PFSK-1 (cell line): Measurements from ENCODE around the gene PID1.

ENCODE experiments used
- FOXP2 ChIP-seq: optimal IDR thresholded peaks from 2 replicates; pipeline ENCODE3; 2011; ENCODE audit warnings: borderline replicate concordance, control low read depth, inconsistent platforms; ENCODE audit not compliant: insufficient read depth; ENCODE audit errors: extremely low read length, extremely low read depth
- POLR2AphosphoS5 ChIP-seq: IDR thresholded peaks from 2 replicates; pipeline ENCODE4 v1.6.1; 2012; ENCODE audit warnings: low read depth, mild to moderate bottlenecking, control low read depth, low read length, moderate library complexity
- SIN3A ChIP-seq: IDR thresholded peaks from 2 replicates; pipeline ENCODE4 v1.6.1; 2012; ENCODE audit warnings: mild to moderate bottlenecking, low read length, moderate library complexity, borderline replicate concordance; ENCODE audit not compliant: insufficient read depth
- TAF1 ChIP-seq: IDR thresholded peaks from 2 replicates; pipeline ENCODE4 v1.6.1; 2012; ENCODE audit warnings: low read length, control low read depth, borderline replicate concordance; ENCODE audit not compliant: insufficient read depth
- TF ChIP-seq, protein P1 (sequence below), 2 experiments: IDR thresholded peaks; 2 replicates each; pipeline versions ENCODE4 v1.6.1 to v1.8.0; 2011 to 2012; ENCODE audit warnings: low read depth in 2 of 2, low read length in 2 of 2, control low read depth in 1 of 2, inconsistent platforms in 1 of 2, mild to moderate bottlenecking in 1 of 2, moderate library complexity in 1 of 2; ENCODE audit not compliant: insufficient read depth in 1 of 2

PID1 gene

DNA sequence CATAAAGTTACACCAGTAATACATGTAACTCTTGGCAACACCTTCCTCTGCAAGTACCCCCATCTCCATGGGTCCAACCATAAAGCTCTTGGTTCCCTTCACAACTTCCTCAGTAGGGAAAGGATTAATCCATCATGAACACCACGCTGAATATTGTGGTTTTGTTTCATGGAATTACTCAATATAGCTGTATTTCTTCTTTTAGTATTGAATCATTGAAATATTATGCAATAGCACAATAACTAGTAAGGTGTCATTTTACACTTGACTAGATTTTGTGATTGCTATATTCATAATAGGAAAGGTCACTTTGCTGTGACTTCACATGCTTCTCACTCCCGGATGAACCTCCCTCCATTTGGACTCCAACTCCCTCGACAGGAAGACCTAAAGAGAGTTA, 29.7 kb upstream of the PID1 start:
- TF ChIP-seq POLR2AphosphoS5 (no peak), FOXP2 (no peak), SIN3A (no peak), TAF1 (no peak)
- TF ChIP-seq, protein P1, sequence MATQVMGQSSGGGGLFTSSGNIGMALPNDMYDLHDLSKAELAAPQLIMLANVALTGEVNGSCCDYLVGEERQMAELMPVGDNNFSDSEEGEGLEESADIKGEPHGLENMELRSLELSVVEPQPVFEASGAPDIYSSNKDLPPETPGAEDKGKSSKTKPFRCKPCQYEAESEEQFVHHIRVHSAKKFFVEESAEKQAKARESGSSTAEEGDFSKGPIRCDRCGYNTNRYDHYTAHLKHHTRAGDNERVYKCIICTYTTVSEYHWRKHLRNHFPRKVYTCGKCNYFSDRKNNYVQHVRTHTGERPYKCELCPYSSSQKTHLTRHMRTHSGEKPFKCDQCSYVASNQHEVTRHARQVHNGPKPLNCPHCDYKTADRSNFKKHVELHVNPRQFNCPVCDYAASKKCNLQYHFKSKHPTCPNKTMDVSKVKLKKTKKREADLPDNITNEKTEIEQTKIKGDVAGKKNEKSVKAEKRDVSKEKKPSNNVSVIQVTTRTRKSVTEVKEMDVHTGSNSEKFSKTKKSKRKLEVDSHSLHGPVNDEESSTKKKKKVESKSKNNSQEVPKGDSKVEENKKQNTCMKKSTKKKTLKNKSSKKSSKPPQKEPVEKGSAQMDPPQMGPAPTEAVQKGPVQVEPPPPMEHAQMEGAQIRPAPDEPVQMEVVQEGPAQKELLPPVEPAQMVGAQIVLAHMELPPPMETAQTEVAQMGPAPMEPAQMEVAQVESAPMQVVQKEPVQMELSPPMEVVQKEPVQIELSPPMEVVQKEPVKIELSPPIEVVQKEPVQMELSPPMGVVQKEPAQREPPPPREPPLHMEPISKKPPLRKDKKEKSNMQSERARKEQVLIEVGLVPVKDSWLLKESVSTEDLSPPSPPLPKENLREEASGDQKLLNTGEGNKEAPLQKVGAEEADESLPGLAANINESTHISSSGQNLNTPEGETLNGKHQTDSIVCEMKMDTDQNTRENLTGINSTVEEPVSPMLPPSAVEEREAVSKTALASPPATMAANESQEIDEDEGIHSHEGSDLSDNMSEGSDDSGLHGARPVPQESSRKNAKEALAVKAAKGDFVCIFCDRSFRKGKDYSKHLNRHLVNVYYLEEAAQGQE (IDR thresholded peaks at IDR 0.05; ENCODE audit: insufficient read depth in 1 of 2, low read depth in 2 of 2, low read length in 2 of 2), result no peak

DNA sequence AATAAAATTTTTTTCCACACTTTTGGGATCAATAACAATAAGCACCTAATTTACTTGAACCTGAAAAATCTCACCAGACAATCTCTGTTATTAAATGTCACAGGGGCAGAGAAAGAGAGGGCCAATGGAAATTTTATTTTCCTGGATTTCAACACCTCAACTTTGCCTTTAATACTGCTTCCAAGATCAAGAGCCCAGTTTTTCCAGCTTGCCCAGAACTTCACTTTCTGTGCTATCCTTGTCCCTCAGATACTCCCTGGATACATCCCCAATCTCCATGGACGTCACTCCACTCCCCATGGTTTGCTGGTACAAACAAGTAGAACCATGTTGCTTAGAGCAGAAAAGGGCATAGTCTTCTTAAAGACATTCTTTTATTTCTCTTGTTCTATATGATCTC, 29.3 kb upstream of the PID1 start:
- TF ChIP-seq SIN3A (no peak), POLR2AphosphoS5 (no peak), FOXP2 (no peak), TAF1 (no peak)
- TF ChIP-seq, protein P1 (IDR thresholded peaks at IDR 0.05; ENCODE audit: insufficient read depth in 1 of 2, low read depth in 2 of 2, low read length in 2 of 2), result no peak

DNA sequence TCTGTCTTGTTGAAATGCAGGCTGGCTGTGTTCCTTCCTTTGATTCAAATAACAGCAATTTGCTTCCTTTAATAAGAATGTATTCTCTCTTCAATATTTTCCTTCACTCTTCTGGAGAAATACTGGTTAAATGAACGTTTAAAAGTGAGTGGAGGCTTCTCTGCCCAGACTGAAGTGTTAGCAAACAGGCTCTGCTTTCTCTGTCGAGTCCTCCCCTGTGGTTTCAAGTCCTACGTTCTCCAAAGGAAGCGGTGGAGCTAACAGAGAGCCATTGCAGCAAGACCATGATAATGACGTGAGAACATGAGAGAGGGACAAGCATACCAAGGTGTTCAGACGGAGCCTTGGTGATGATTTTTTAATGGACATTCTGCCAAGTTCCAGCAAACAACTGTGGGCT, 26.2 kb upstream of the PID1 start:
- TF ChIP-seq TAF1 (no peak), SIN3A (no peak), POLR2AphosphoS5 (no peak), FOXP2 (no peak)
- TF ChIP-seq, protein P1 (IDR thresholded peaks at IDR 0.05; ENCODE audit: insufficient read depth in 1 of 2, low read depth in 2 of 2, low read length in 2 of 2), result no peak

- no peak for TF ChIP-seq FOXP2
- TF ChIP-seq SIN3A, result no peak
- TF ChIP-seq TAF1, result no peak
- TF ChIP-seq POLR2AphosphoS5, result no peak
- TF ChIP-seq, protein P1 (IDR thresholded peaks at IDR 0.05; ENCODE audit: insufficient read depth in 1 of 2, low read depth in 2 of 2, low read length in 2 of 2), result no peak
These were observed 25.4 kb upstream of the PID1 start for GRCh38 chr2:229296536-229296935.

GRCh38 chr2:229296016-229296415, 24.9 kb upstream of the PID1 start:
- TF ChIP-seq, protein P1 (IDR thresholded peaks at IDR 0.05; ENCODE audit: insufficient read depth in 1 of 2, low read depth in 2 of 2, low read length in 2 of 2), result no peak
- TF ChIP-seq POLR2AphosphoS5, result no peak
- TF ChIP-seq SIN3A, result no peak
- no peak for TF ChIP-seq TAF1
- TF ChIP-seq FOXP2, result no peak
